Mucosa of stomach (tissue), 1 donor: ENCODE data around the gene C16orf46.
"Not testable (repeated sequence)": the region's sequence is repeated elsewhere in the genome, so short reads cannot be mapped to it uniquely, and the experiment has no call there.

Experiments used
- H3K27me3 ChIP-seq: one replicate; pipeline ENCODE4 v1.7.0; 2013; ENCODE audit warnings: mild to moderate bottlenecking, low read length; ENCODE audit not compliant: control insufficient read depth, insufficient read depth
- H3K36me3 ChIP-seq: one replicate; pipeline ENCODE4 v1.7.0; 2013; ENCODE audit warnings: low read length; ENCODE audit not compliant: control insufficient read depth, insufficient read depth
- H3K4me1 ChIP-seq: one replicate; pipeline ENCODE4 v1.7.0; 2013; ENCODE audit warnings: mild to moderate bottlenecking, low read length; ENCODE audit not compliant: control insufficient read depth, insufficient read depth
- H3K4me3 ChIP-seq: one replicate; pipeline ENCODE4 v1.7.0; 2013; ENCODE audit warnings: low read length
- H3K9ac ChIP-seq: one replicate; pipeline ENCODE4 v1.7.0; 2013; ENCODE audit warnings: mild to moderate bottlenecking, low read length, moderate library complexity
- H3K9me3 ChIP-seq: one replicate; pipeline ENCODE4 v1.7.0; 2013; ENCODE audit warnings: mild to moderate bottlenecking, low read length, moderate library complexity; ENCODE audit not compliant: control insufficient read depth
- donor health status: Pancreatic carcinoma.

Gene C16orf46

DNA sequence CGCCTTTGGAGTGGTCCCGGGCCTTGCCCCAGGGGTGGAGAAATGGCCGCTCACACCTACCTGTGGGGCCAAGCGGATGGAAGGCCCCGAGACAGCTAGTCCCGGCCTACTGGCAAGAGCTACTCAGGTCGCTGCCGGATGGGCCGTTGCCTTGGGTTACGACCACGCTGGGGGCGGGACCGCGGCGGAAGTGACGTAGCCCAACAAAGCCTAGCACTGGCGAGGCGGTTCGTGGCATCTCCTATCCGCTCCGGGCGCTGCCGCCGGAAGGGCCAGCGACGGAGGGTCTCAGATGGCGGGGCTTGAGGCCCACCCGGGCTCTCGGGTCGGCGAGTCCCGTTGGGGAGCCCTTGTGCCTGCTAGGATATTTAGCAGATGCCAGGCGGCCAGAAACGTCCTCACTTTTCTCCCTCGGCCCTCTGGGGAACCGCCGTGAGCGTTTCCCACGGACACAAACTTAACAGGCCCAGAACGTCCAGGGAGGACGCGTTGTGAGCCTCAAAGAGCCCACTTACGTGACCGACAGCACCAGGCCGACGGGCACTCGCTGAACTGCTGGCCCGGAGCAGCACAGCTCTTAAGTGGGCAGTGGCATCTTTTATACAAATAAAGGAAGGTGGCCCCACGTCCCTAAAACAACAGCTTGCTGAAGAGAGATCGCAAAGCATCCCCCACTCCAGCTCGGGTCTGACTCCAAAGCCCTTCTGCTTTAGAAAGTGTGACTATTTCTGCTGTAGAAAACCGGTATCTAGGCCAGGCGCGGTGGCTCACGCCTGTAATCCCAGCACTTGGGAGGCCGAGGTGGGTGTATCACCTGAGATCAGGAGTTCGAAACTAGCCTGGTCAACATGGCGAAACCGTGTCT, at the start of gene C16orf46:
TSS of gene C16orf46 (minus strand) at position 163 of the 865 bp plus-strand sequence. CDS start 13,283 bp downstream, outside the sequence.
- Histone ChIP-seq H3K36me3 (no peaks in the 10 kb centered on the region), H3K27me3 (no peaks in the 10 kb centered on the region), H3K9ac (peak within 1 kb of the TSS; percentile 91), H3K4me1 (no peaks in the 10 kb centered on the region), H3K4me3 (peak within 1 kb of the TSS; percentile 96), H3K9me3 (no peaks in the 10 kb centered on the region)

GRCh38 chr16:81123092-81123852, 46.2 kb upstream of the C16orf46 start:
- Histone ChIP-seq H3K4me1 (no peaks in the 10 kb centered on the region), H3K36me3 (no peaks in the 10 kb centered on the region), H3K9me3 (no peaks in the 10 kb centered on the region), H3K4me3 (no peak overlapping the region), H3K9ac (no peak overlapping the region), H3K27me3 (no peaks in the 10 kb centered on the region)

GRCh38 chr16:81121474-81121990, 44.5 kb upstream of the C16orf46 start:
- H3K36me3 ChIP-seq = no peaks in the 10 kb centered on the region
- H3K9ac ChIP-seq = no peak overlapping the region
- no peaks in the 10 kb centered on the region for H3K4me1 ChIP-seq
- H3K9me3 ChIP-seq = no peaks in the 10 kb centered on the region
- H3K4me3 ChIP-seq = no peak overlapping the region
- no peaks in the 10 kb centered on the region for H3K27me3 ChIP-seq

- Histone ChIP-seq H3K9me3 (no peaks in the 10 kb centered on the region), H3K36me3 (no peaks in the 10 kb centered on the region), H3K4me1 (no peaks in the 10 kb centered on the region), H3K27me3 (no peaks in the 10 kb centered on the region), H3K9ac (no peak overlapping the region), H3K4me3 (no peak overlapping the region)
Observed at GRCh38 chr16:81117436-81117835, 40.4 kb upstream of the C16orf46 start.

GRCh38 chr16:81116285-81116684, 39.2 kb upstream of the C16orf46 start:
- H3K27me3 ChIP-seq = no peaks in the 10 kb centered on the region
- no peaks in the 10 kb centered on the region for H3K4me1 ChIP-seq
- no peak overlapping the region for H3K4me3 ChIP-seq
- no peak overlapping the region for H3K9ac ChIP-seq
- H3K9me3 ChIP-seq = no peaks in the 10 kb centered on the region
- H3K36me3 ChIP-seq = no peaks in the 10 kb centered on the region

- Histone ChIP-seq H3K9me3 (no peaks in the 10 kb centered on the region), H3K36me3 (no peaks in the 10 kb centered on the region), H3K9ac (no peak overlapping the region), H3K27me3 (no peaks in the 10 kb centered on the region), H3K4me3 (no peak overlapping the region), H3K4me1 (no peaks in the 10 kb centered on the region)
Observed at GRCh38 chr16:81112453-81112852, 35.4 kb upstream of the C16orf46 start.

DNA sequence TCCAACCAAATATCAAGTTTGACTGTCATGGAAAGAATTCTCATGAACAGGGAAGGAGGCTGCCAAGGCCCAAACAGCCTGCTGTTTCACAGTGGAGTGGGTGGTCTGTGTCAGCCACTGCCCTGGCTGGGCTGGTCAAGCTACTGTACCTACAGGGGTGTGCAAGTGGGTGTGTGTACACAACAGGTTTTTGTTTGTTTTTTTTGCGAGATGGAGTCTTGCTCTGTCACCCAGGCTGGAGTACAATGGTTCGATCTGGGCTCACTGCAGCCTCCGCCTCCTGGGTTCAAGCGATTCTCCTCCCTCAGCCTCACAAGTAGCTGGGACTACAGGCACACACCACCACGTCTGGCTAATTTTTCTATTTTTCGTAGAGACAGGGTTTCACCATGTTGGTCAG, 32.2 kb upstream of the C16orf46 start:
- H3K9me3 ChIP-seq, H3K4me3 ChIP-seq, H3K36me3 ChIP-seq, H3K9ac ChIP-seq, H3K27me3 ChIP-seq, H3K4me1 ChIP-seq: not testable (repeated sequence)

DNA sequence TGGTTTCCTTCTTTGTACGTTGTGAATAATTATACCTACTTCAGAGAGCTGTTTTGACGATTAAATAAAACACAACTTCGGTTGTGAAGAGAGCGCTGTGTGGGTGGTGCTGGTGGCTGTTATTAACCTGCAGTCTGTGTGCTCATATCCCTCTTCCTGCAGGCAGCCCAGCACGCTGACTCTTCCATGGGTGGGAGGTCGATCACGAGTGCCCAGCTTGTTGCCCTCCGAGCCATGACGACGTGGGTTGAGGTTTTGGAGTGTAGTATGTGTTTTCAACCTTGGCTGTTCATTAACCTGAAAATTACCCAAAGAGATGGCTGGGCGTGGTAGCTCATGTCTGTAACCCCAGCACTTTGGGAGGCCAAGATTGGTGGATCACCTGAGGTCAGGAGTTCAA, 30.5 kb upstream of the C16orf46 start:
- H3K9me3 ChIP-seq = no peaks in the 10 kb centered on the region
- no peak overlapping the region for H3K9ac ChIP-seq
- no peak overlapping the region for H3K4me3 ChIP-seq
- no peaks in the 10 kb centered on the region for H3K4me1 ChIP-seq
- no peaks in the 10 kb centered on the region for H3K36me3 ChIP-seq
- H3K27me3 ChIP-seq = no peaks in the 10 kb centered on the region

- no peaks in the 10 kb centered on the region for H3K36me3 ChIP-seq
- no peaks in the 10 kb centered on the region for H3K27me3 ChIP-seq
- H3K4me1 ChIP-seq = no peaks in the 10 kb centered on the region
- H3K4me3 ChIP-seq = no peak overlapping the region
- H3K9me3 ChIP-seq = no peaks in the 10 kb centered on the region
- H3K9ac ChIP-seq = no peak overlapping the region
Observed at GRCh38 chr16:81106826-81107503, 29.9 kb upstream of the C16orf46 start.

- no peaks in the 10 kb centered on the region for H3K9me3 ChIP-seq
- H3K9ac ChIP-seq = no peak overlapping the region
- H3K4me1 ChIP-seq = no peaks in the 10 kb centered on the region
- no peak overlapping the region for H3K4me3 ChIP-seq
- H3K27me3 ChIP-seq = no peaks in the 10 kb centered on the region
- no peaks in the 10 kb centered on the region for H3K36me3 ChIP-seq
Observed at GRCh38 chr16:81105946-81106345, 28.9 kb upstream of the C16orf46 start.

- no peaks in the 10 kb centered on the region for H3K27me3 ChIP-seq
- no peaks in the 10 kb centered on the region for H3K36me3 ChIP-seq
- H3K4me3 ChIP-seq = no peak overlapping the region
- no peaks in the 10 kb centered on the region for H3K9me3 ChIP-seq
- no peak overlapping the region for H3K9ac ChIP-seq
- peaks cover 5% of the 10 kb centered on the region for H3K4me1 ChIP-seq
Observed at GRCh38 chr16:81101702-81102101, 24.7 kb upstream of the C16orf46 start.

- H3K9me3 ChIP-seq = no peaks in the 10 kb centered on the region
- no peaks in the 10 kb centered on the region for H3K36me3 ChIP-seq
- H3K9ac ChIP-seq = no peak overlapping the region
- H3K27me3 ChIP-seq = no peaks in the 10 kb centered on the region
- peaks cover 7% of the 10 kb centered on the region for H3K4me1 ChIP-seq
- H3K4me3 ChIP-seq = no peak overlapping the region
Observed at GRCh38 chr16:81099958-81100357, 22.9 kb upstream of the C16orf46 start.
